H1 (cell line): ENCODE measurements around the gene RENBP. TPM values are rescaled to one million over a fixed set of nuclear protein-coding genes. Genes with fewer than 3 reads are reported as not detected.

ENCODE experiments used
- CREB1 ChIP-seq: IDR thresholded peaks from 2 replicates; pipeline ENCODE4 v1.6.1; 2012; ENCODE audit warnings: inconsistent platforms
- CTCF ChIP-seq, 3 experiments: IDR thresholded peaks; 1 replicate in 2 of 3; 2 replicates in 1 of 3; pipeline versions ENCODE4 v1.5.1 to v1.6.1; 2011; ENCODE audit warnings: low read length in 3 of 3, mild to moderate bottlenecking in 3 of 3, inconsistent platforms in 2 of 3, low read depth in 1 of 3, moderate library complexity in 1 of 3; ENCODE audit not compliant: insufficient read depth in 1 of 3; ENCODE audit errors: control extremely low read depth in 1 of 3
- GABPA ChIP-seq: IDR thresholded peaks from 2 replicates; pipeline ENCODE4 v1.6.1; 2011; ENCODE audit warnings: mild to moderate bottlenecking, low read length, moderate library complexity, borderline replicate concordance; ENCODE audit not compliant: insufficient read depth
- KDM1A ChIP-seq: fragments of 200-600, 300-600 bp; sonication (generic); IDR thresholded peaks from 2 replicates; pipeline ENCODE4 v1.7.1; 2016; ENCODE audit warnings: mild to moderate bottlenecking, low read length, borderline replicate concordance
- SRF ChIP-seq: IDR thresholded peaks from 2 replicates; pipeline ENCODE4 v1.6.1; 2011; ENCODE audit warnings: mild to moderate bottlenecking, low read depth, low read length, moderate library complexity
- SUZ12 ChIP-seq: fragments of 200-600 bp; sonication (generic); IDR thresholded peaks from 2 replicates; pipeline ENCODE4 v1.6.1; 2012; ENCODE audit warnings: mild to moderate bottlenecking, inconsistent platforms, low read length, moderate library complexity, mixed read lengths
- TCF12 ChIP-seq: IDR thresholded peaks from 2 replicates; pipeline ENCODE4 v1.6.1; 2011; ENCODE audit warnings: low read depth, mild to moderate bottlenecking, low read length
- polyA plus RNA-seq, 7 experiments: library from polyadenylated mRNA; depleted of rRNA in 3 of 7; stranded (reverse) in 5 of 7; unstranded in 2 of 7; fragments of >200 nt in 5 of 7; fragments of 200-250 nt in 2 of 7; gene quantifications; 1 replicate in 5 of 7; 2 replicates in 1 of 7; 4 replicates in 1 of 7; pipeline versions ENCODE4 v1.2.1 to v1.2.3, GENCODE V29; 2011 to 2013; ENCODE audit warnings: missing spikeins in 2 of 7, mixed read lengths in 2 of 7
- total RNA-seq: library from RNA; stranded (reverse); fragmentation: NEBNext Ultra II Directional; extraction: Animal tissue kit (Norgen Biotek cat#: 25700); gene quantifications from 2 replicates; pipeline ENCODE4 v1.2.1, GENCODE V29; 2021

The RENBP gene
- total and polyA plus RNA-seq, 2 of the 8 experiments (the other 6 are each of a cell fraction or from before 2014, with no cell fraction given), result 12.4 to 21.8 TPM

DNA sequence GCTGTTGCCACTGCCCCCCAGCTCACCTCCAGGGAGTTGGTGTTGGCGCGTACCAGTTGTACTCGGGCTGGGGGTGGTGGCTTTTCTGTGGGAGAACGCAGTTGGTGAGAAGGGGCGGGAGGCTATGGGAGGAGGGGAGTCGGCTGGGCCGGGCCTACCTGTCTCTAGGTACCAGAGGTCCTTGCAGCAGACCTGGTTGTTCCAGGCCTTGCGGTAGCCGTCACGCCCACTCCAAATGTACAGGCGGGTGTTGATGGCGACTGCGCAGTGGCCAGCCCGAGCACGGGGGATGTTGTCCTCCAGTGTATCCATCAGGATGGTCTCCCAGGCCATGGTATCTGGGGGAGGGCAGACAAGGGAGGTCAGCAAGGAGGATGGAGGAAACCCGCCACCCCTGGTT is 15.6 kb upstream of the RENBP start (continued):
- TF ChIP-seq CTCF (IDR thresholded peaks at IDR 0.05; ENCODE audit: control extremely low read depth in 1 of 3, insufficient read depth in 1 of 3, low read depth in 1 of 3, low read length in 3 of 3) (no peak), TCF12 (no peak), SUZ12 (no peak), KDM1A (no peak), GABPA (no peak), SRF (no peak), CREB1 (no peak)
